Ishikawa (cell line): Measurements from ENCODE around the gene AMFR.

ENCODE experiments used
- CREB1 ChIP-seq: IDR thresholded peaks from 2 replicates; pipeline ENCODE4 v1.6.1; 2012; ENCODE audit warnings: low read depth
- EP300 ChIP-seq: IDR thresholded peaks from 2 replicates; pipeline ENCODE4 v1.6.1; 2012; ENCODE audit warnings: borderline replicate concordance
- MAX ChIP-seq: IDR thresholded peaks from 2 replicates; pipeline ENCODE4 v1.6.1; 2012

- TF ChIP-seq MAX (no peak; the same call in 1 of the 2 replicates), CREB1 (no peak), EP300 (peak; percentile 91)
Measured at GRCh38 chr16:56324406-56324805, 100.9 kb downstream of the AMFR start.
